ENCODE data around the gene RASAL2. TPM values are rescaled to one million over a fixed set of nuclear protein-coding genes. Genes with fewer than 3 reads are reported as not detected.

Gene RASAL2
- total RNA-seq, 1 experiment from 2014 or later, result 56.9 TPM

DNA sequence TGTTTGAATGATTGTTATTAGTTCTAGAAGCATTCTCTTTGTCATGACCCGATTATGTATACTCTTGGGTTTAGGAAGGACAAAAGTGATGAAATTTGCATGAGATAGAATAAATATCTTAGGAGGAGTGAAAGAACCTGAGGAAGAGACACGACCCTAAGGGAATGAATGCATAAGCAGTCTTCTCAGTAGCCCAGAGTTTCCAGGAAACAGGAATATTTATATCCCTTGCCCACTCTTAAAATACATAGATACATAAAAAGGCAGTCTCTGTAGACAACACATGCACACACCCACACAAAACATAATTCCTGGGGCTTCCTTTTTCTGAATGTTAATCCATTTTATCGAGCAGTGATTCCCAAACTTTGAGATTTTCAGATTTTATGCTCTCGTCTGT is 383.5 kb downstream of the RASAL2 start:
- POLR2A ChIA-PET, result interaction anchor here (0.7 kb wide), 1 partner anchor 1462 kb away, joined by 3 read pairs; no protein-coding TSS in a partner anchor
- no peaks in the 10 kb centered on the region for H3K9me3 Mint-ChIP-seq (ENCODE audit: unreplicated experiment)
- TF ChIP-seq, protein P1, sequence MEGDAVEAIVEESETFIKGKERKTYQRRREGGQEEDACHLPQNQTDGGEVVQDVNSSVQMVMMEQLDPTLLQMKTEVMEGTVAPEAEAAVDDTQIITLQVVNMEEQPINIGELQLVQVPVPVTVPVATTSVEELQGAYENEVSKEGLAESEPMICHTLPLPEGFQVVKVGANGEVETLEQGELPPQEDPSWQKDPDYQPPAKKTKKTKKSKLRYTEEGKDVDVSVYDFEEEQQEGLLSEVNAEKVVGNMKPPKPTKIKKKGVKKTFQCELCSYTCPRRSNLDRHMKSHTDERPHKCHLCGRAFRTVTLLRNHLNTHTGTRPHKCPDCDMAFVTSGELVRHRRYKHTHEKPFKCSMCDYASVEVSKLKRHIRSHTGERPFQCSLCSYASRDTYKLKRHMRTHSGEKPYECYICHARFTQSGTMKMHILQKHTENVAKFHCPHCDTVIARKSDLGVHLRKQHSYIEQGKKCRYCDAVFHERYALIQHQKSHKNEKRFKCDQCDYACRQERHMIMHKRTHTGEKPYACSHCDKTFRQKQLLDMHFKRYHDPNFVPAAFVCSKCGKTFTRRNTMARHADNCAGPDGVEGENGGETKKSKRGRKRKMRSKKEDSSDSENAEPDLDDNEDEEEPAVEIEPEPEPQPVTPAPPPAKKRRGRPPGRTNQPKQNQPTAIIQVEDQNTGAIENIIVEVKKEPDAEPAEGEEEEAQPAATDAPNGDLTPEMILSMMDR (IDR thresholded peaks at IDR 0.05; ENCODE audit: unreplicated experiment), result no peak
- CTCF ChIA-PET, result interaction anchor here (0.7 to 3.7 kb wide), 2 partner anchors 24 to 529 kb away, joined by 4 to 40 read pairs; no protein-coding TSS in a partner anchor
- no peak overlapping the region for H3K4me3 Mint-ChIP-seq (ENCODE audit: unreplicated experiment)
- intact Hi-C loops (cut with micrococcal nuclease), result no loop called here
- no peak for DNase-seq (ENCODE audit: unreplicated experiment)
- BruUV-seq (replicated peaks), result no TSS peak
- H3K27ac Mint-ChIP-seq (ENCODE audit: low read depth, unreplicated experiment), result no peak overlapping the region
- no peaks in the 10 kb centered on the region for H3K27me3 Mint-ChIP-seq (ENCODE audit: insufficient read depth, unreplicated experiment)
- peaks cover 42% of the 10 kb centered on the region for H3K36me3 Mint-ChIP-seq (ENCODE audit: insufficient read depth, unreplicated experiment)
- H3K4me1 Mint-ChIP-seq (ENCODE audit: insufficient read depth, unreplicated experiment), result peaks cover 1% of the 10 kb centered on the region

- POLR2A ChIA-PET, result no interaction called here
- TF ChIP-seq, protein P1 (IDR thresholded peaks at IDR 0.05; ENCODE audit: unreplicated experiment), result no peak
- H3K4me3 Mint-ChIP-seq (ENCODE audit: unreplicated experiment), result no peak overlapping the region
- no peaks in the 10 kb centered on the region for H3K27me3 Mint-ChIP-seq (ENCODE audit: insufficient read depth, unreplicated experiment)
- H3K9me3 Mint-ChIP-seq (ENCODE audit: unreplicated experiment), result no peaks in the 10 kb centered on the region
- H3K36me3 Mint-ChIP-seq (ENCODE audit: insufficient read depth, unreplicated experiment), result peaks cover 41% of the 10 kb centered on the region
- no peak for DNase-seq (ENCODE audit: unreplicated experiment)
- H3K4me1 Mint-ChIP-seq (ENCODE audit: insufficient read depth, unreplicated experiment), result no peaks in the 10 kb centered on the region
- CTCF ChIA-PET, result interaction anchor here (0.9 kb wide), 1 partner anchor 23 kb away, joined by 3 read pairs; no protein-coding TSS in a partner anchor
- H3K27ac Mint-ChIP-seq (ENCODE audit: low read depth, unreplicated experiment), result no peak overlapping the region
- intact Hi-C loops (cut with micrococcal nuclease), result no loop called here
- BruUV-seq (replicated peaks), result no TSS peak
Observed at GRCh38 chr1:178477841-178478240, 383.9 kb downstream of the RASAL2 start.

GRCh38 chr1:178483251-178483957 is 389.5 kb downstream of the RASAL2 start:
- H3K9me3 Mint-ChIP-seq (ENCODE audit: unreplicated experiment), result no peaks in the 10 kb centered on the region
- peaks cover 29% of the 10 kb centered on the region for H3K36me3 Mint-ChIP-seq (ENCODE audit: insufficient read depth, unreplicated experiment)
- no peak for DNase-seq (ENCODE audit: unreplicated experiment)
- H3K27ac Mint-ChIP-seq (ENCODE audit: low read depth, unreplicated experiment), result peak overlapping the region; percentile 69
- CTCF ChIA-PET, result interaction anchor here (1.0 to 3.8 kb wide), 4 partner anchors 18 to 183 kb away, joined by 3 to 26 read pairs (median 4); no protein-coding TSS in a partner anchor
- TF ChIP-seq, protein P1 (IDR thresholded peaks at IDR 0.05; ENCODE audit: unreplicated experiment), result no peak
- intact Hi-C loops (cut with micrococcal nuclease), result no loop called here
- BruUV-seq (replicated peaks), result no TSS peak
- no peak overlapping the region for H3K4me3 Mint-ChIP-seq (ENCODE audit: unreplicated experiment)
- no peaks in the 10 kb centered on the region for H3K27me3 Mint-ChIP-seq (ENCODE audit: insufficient read depth, unreplicated experiment)
- POLR2A ChIA-PET, result interaction anchor here (3.0 kb wide), 1 partner anchor 13 kb away, joined by 10 read pairs; no protein-coding TSS in a partner anchor
- no peaks in the 10 kb centered on the region for H3K4me1 Mint-ChIP-seq (ENCODE audit: insufficient read depth, unreplicated experiment)

GRCh38 chr1:178484698-178485225 is 390.9 kb downstream of the RASAL2 start:
- no peak for DNase-seq (ENCODE audit: unreplicated experiment)
- H3K9me3 Mint-ChIP-seq (ENCODE audit: unreplicated experiment), result no peaks in the 10 kb centered on the region
- intact Hi-C loops (cut with micrococcal nuclease), result no loop called here
- H3K27me3 Mint-ChIP-seq (ENCODE audit: insufficient read depth, unreplicated experiment), result no peaks in the 10 kb centered on the region
- H3K4me3 Mint-ChIP-seq (ENCODE audit: unreplicated experiment), result no peak overlapping the region
- H3K4me1 Mint-ChIP-seq (ENCODE audit: insufficient read depth, unreplicated experiment), result no peaks in the 10 kb centered on the region
- POLR2A ChIA-PET, result interaction anchor here (0.6 to 0.7 kb wide), 2 partner anchors 34 to 141 kb away, joined by 3 to 4 read pairs; no protein-coding TSS in a partner anchor
- H3K27ac Mint-ChIP-seq (ENCODE audit: low read depth, unreplicated experiment), result peak overlapping the region; percentile 1
- peaks cover 21% of the 10 kb centered on the region for H3K36me3 Mint-ChIP-seq (ENCODE audit: insufficient read depth, unreplicated experiment)
- TF ChIP-seq, protein P1 (IDR thresholded peaks at IDR 0.05; ENCODE audit: unreplicated experiment), result no peak
- CTCF ChIA-PET, result interaction anchor here (0.6 to 9.3 kb wide), 7 partner anchors 16 to 638 kb away, joined by 3 to 92 read pairs (median 3); no protein-coding TSS in a partner anchor
- BruUV-seq (replicated peaks), result no TSS peak

All from MCF 10A (cell line).